Measurements from ENCODE around the gene CHRM2. TPM values are rescaled to one million over a fixed set of nuclear protein-coding genes. Genes with fewer than 3 reads are reported as not detected.

Gene CHRM2
- total RNA-seq, 1 donor from 2014 or later = 0.52 TPM

GRCh38 chr7:136890399-136890798, 21.9 kb downstream of the CHRM2 start:
- Histone ChIP-seq H3K27me3 (ENCODE audit: control insufficient read depth in 3 of 3, insufficient read depth in 3 of 3, low read length in 3 of 3) (no peaks in the 10 kb centered on the region), H3K4me3 (ENCODE audit: low read length in 3 of 3) (no peak overlapping the region), H3K9ac (ENCODE audit: low read depth in 1 of 3, low read length in 3 of 3) (no peak overlapping the region), H3K4me1 (ENCODE audit: control insufficient read depth in 3 of 3, insufficient read depth in 3 of 3, low read length in 3 of 3) (no peaks in the 10 kb centered on the region), H3K9me3 (ENCODE audit: control insufficient read depth in 3 of 3, low read length in 3 of 3) (no peaks in the 10 kb centered on the region), H3K27ac (ENCODE audit: low read depth, low read length) (no peak overlapping the region), H3K36me3 (ENCODE audit: control insufficient read depth in 3 of 3, insufficient read depth in 3 of 3, low read length in 3 of 3) (no peaks in the 10 kb centered on the region)

- Histone ChIP-seq H3K27ac (ENCODE audit: low read depth, low read length) (no peak overlapping the region), H3K4me1 (ENCODE audit: control insufficient read depth in 3 of 3, insufficient read depth in 3 of 3, low read length in 3 of 3) (no peaks in the 10 kb centered on the region), H3K36me3 (ENCODE audit: control insufficient read depth in 3 of 3, insufficient read depth in 3 of 3, low read length in 3 of 3) (no peaks in the 10 kb centered on the region), H3K9me3 (ENCODE audit: control insufficient read depth in 3 of 3, low read length in 3 of 3) (no peaks in the 10 kb centered on the region), H3K27me3 (ENCODE audit: control insufficient read depth in 3 of 3, insufficient read depth in 3 of 3, low read length in 3 of 3) (no peaks in the 10 kb centered on the region), H3K9ac (ENCODE audit: low read depth in 1 of 3, low read length in 3 of 3) (no peak overlapping the region), H3K4me3 (ENCODE audit: low read length in 3 of 3) (no peak overlapping the region)
Measured at GRCh38 chr7:136891850-136892249, 23.4 kb downstream of the CHRM2 start.

GRCh38 chr7:136894789-136895188, 26.3 kb downstream of the CHRM2 start:
- no peak overlapping the region for H3K4me3 ChIP-seq (ENCODE audit: low read length in 3 of 3)
- H3K4me1 ChIP-seq (ENCODE audit: control insufficient read depth in 3 of 3, insufficient read depth in 3 of 3, low read length in 3 of 3) = no peaks in the 10 kb centered on the region
- H3K27me3 ChIP-seq (ENCODE audit: control insufficient read depth in 3 of 3, insufficient read depth in 3 of 3, low read length in 3 of 3) = no peaks in the 10 kb centered on the region
- H3K9ac ChIP-seq (ENCODE audit: low read depth in 1 of 3, low read length in 3 of 3) = no peak overlapping the region
- no peak overlapping the region for H3K27ac ChIP-seq (ENCODE audit: low read depth, low read length)
- no peaks in the 10 kb centered on the region for H3K36me3 ChIP-seq (ENCODE audit: control insufficient read depth in 3 of 3, insufficient read depth in 3 of 3, low read length in 3 of 3)
- H3K9me3 ChIP-seq (ENCODE audit: control insufficient read depth in 3 of 3, low read length in 3 of 3) = no peaks in the 10 kb centered on the region

GRCh38 chr7:136897676-136898075, 29.2 kb downstream of the CHRM2 start:
- H3K36me3 ChIP-seq (ENCODE audit: control insufficient read depth in 3 of 3, insufficient read depth in 3 of 3, low read length in 3 of 3) = no peaks in the 10 kb centered on the region
- H3K27ac ChIP-seq (ENCODE audit: low read depth, low read length) = no peak overlapping the region

GRCh38 chr7:136900005-136900404, 31.6 kb downstream of the CHRM2 start:
- no peaks in the 10 kb centered on the region for H3K36me3 ChIP-seq (ENCODE audit: control insufficient read depth in 3 of 3, insufficient read depth in 3 of 3, low read length in 3 of 3)
- H3K27me3 ChIP-seq (ENCODE audit: control insufficient read depth in 3 of 3, insufficient read depth in 3 of 3, low read length in 3 of 3) = no peaks in the 10 kb centered on the region
- H3K4me3 ChIP-seq (ENCODE audit: low read length in 3 of 3) = no peak overlapping the region
- H3K27ac ChIP-seq (ENCODE audit: low read depth, low read length) = no peak overlapping the region
- no peak overlapping the region for H3K9ac ChIP-seq (ENCODE audit: low read depth in 1 of 3, low read length in 3 of 3)
- H3K9me3 ChIP-seq (ENCODE audit: control insufficient read depth in 3 of 3, low read length in 3 of 3) = no peaks in the 10 kb centered on the region
- H3K4me1 ChIP-seq (ENCODE audit: control insufficient read depth in 3 of 3, insufficient read depth in 3 of 3, low read length in 3 of 3) = no peaks in the 10 kb centered on the region

More at GRCh38 chr7:136897676-136898075, 29.2 kb downstream of the CHRM2 start:
- no peak overlapping the region for H3K9ac ChIP-seq (ENCODE audit: low read depth in 1 of 3, low read length in 3 of 3)
- no peaks in the 10 kb centered on the region for H3K27me3 ChIP-seq (ENCODE audit: control insufficient read depth in 3 of 3, insufficient read depth in 3 of 3, low read length in 3 of 3)
- no peaks in the 10 kb centered on the region for H3K9me3 ChIP-seq (ENCODE audit: control insufficient read depth in 3 of 3, low read length in 3 of 3)
- H3K4me1 ChIP-seq (ENCODE audit: control insufficient read depth in 3 of 3, insufficient read depth in 3 of 3, low read length in 3 of 3) = no peaks in the 10 kb centered on the region
- H3K4me3 ChIP-seq (ENCODE audit: low read length in 3 of 3) = no peak overlapping the region

- no peaks in the 10 kb centered on the region for H3K27me3 ChIP-seq (ENCODE audit: control insufficient read depth in 3 of 3, insufficient read depth in 3 of 3, low read length in 3 of 3)
Measured at GRCh38 chr7:136910771-136911170, 42.3 kb downstream of the CHRM2 start.

GRCh38 chr7:136911344-136911743, 42.9 kb downstream of the CHRM2 start:
- no peaks in the 10 kb centered on the region for H3K27me3 ChIP-seq (ENCODE audit: control insufficient read depth in 3 of 3, insufficient read depth in 3 of 3, low read length in 3 of 3)
- no peak overlapping the region for H3K27ac ChIP-seq (ENCODE audit: low read depth, low read length)
- no peaks in the 10 kb centered on the region for H3K9me3 ChIP-seq (ENCODE audit: control insufficient read depth in 3 of 3, low read length in 3 of 3)
- H3K4me3 ChIP-seq (ENCODE audit: low read length in 3 of 3) = no peak overlapping the region
- no peaks in the 10 kb centered on the region for H3K4me1 ChIP-seq (ENCODE audit: control insufficient read depth in 3 of 3, insufficient read depth in 3 of 3, low read length in 3 of 3)
- H3K9ac ChIP-seq (ENCODE audit: low read depth in 1 of 3, low read length in 3 of 3) = no peak overlapping the region
- H3K36me3 ChIP-seq (ENCODE audit: control insufficient read depth in 3 of 3, insufficient read depth in 3 of 3, low read length in 3 of 3) = no peaks in the 10 kb centered on the region

More at GRCh38 chr7:136910771-136911170, 42.3 kb downstream of the CHRM2 start:
- Histone ChIP-seq H3K9me3 (ENCODE audit: control insufficient read depth in 3 of 3, low read length in 3 of 3) (no peaks in the 10 kb centered on the region), H3K27ac (ENCODE audit: low read depth, low read length) (no peak overlapping the region), H3K4me1 (ENCODE audit: control insufficient read depth in 3 of 3, insufficient read depth in 3 of 3, low read length in 3 of 3) (no peaks in the 10 kb centered on the region), H3K36me3 (ENCODE audit: control insufficient read depth in 3 of 3, insufficient read depth in 3 of 3, low read length in 3 of 3) (no peaks in the 10 kb centered on the region), H3K4me3 (ENCODE audit: low read length in 3 of 3) (no peak overlapping the region), H3K9ac (ENCODE audit: low read depth in 1 of 3, low read length in 3 of 3) (no peak overlapping the region)

- Histone ChIP-seq H3K27ac (ENCODE audit: low read depth, low read length) (no peak overlapping the region), H3K36me3 (ENCODE audit: control insufficient read depth in 3 of 3, insufficient read depth in 3 of 3, low read length in 3 of 3) (no peaks in the 10 kb centered on the region), H3K9ac (ENCODE audit: low read depth in 1 of 3, low read length in 3 of 3) (no peak overlapping the region), H3K27me3 (ENCODE audit: control insufficient read depth in 3 of 3, insufficient read depth in 3 of 3, low read length in 3 of 3) (no peaks in the 10 kb centered on the region), H3K9me3 (ENCODE audit: control insufficient read depth in 3 of 3, low read length in 3 of 3) (no peaks in the 10 kb centered on the region), H3K4me3 (ENCODE audit: low read length in 3 of 3) (no peak overlapping the region), H3K4me1 (ENCODE audit: control insufficient read depth in 3 of 3, insufficient read depth in 3 of 3, low read length in 3 of 3) (no peaks in the 10 kb centered on the region)
Measured at GRCh38 chr7:136912339-136912738, 43.9 kb downstream of the CHRM2 start.

GRCh38 chr7:136914016-136914415, 45.6 kb downstream of the CHRM2 start:
- Histone ChIP-seq H3K9ac (ENCODE audit: low read depth in 1 of 3, low read length in 3 of 3) (no peak overlapping the region), H3K4me3 (ENCODE audit: low read length in 3 of 3) (no peak overlapping the region), H3K27ac (ENCODE audit: low read depth, low read length) (no peak overlapping the region), H3K4me1 (ENCODE audit: control insufficient read depth in 3 of 3, insufficient read depth in 3 of 3, low read length in 3 of 3) (no peaks in the 10 kb centered on the region), H3K9me3 (ENCODE audit: control insufficient read depth in 3 of 3, low read length in 3 of 3) (no peaks in the 10 kb centered on the region), H3K36me3 (ENCODE audit: control insufficient read depth in 3 of 3, insufficient read depth in 3 of 3, low read length in 3 of 3) (no peaks in the 10 kb centered on the region), H3K27me3 (ENCODE audit: control insufficient read depth in 3 of 3, insufficient read depth in 3 of 3, low read length in 3 of 3) (no peaks in the 10 kb centered on the region)

GRCh38 chr7:136919820-136920219, 51.4 kb downstream of the CHRM2 start:
- Histone ChIP-seq H3K4me3 (ENCODE audit: low read length in 3 of 3) (no peak overlapping the region), H3K9me3 (ENCODE audit: control insufficient read depth in 3 of 3, low read length in 3 of 3) (no peaks in the 10 kb centered on the region), H3K36me3 (ENCODE audit: control insufficient read depth in 3 of 3, insufficient read depth in 3 of 3, low read length in 3 of 3) (no peaks in the 10 kb centered on the region), H3K27me3 (ENCODE audit: control insufficient read depth in 3 of 3, insufficient read depth in 3 of 3, low read length in 3 of 3) (no peaks in the 10 kb centered on the region), H3K27ac (ENCODE audit: low read depth, low read length) (no peak overlapping the region), H3K9ac (ENCODE audit: low read depth in 1 of 3, low read length in 3 of 3) (no peak overlapping the region), H3K4me1 (ENCODE audit: control insufficient read depth in 3 of 3, insufficient read depth in 3 of 3, low read length in 3 of 3) (no peaks in the 10 kb centered on the region)
